ENCODE data around the gene CATSPER4. TPM values are rescaled to one million over a fixed set of nuclear protein-coding genes. Genes with fewer than 3 reads are reported as not detected.

CATSPER4 gene
- total and polyA plus RNA-seq, 2 of the 13 experiments (the other 11 are each of a cell fraction or from before 2014, with no cell fraction given): not detected

- TF ChIP-seq ZNF512B (CRISPR knock-in tag; IDR thresholded peaks at IDR 0.05; ENCODE audit: borderline replicate concordance) (no peak), MED1 (CRISPR knock-in tag; IDR thresholded peaks at IDR 0.05) (no peak)
These were observed 32.0 kb upstream of the CATSPER4 start (continued) for GRCh38 chr1:26158271-26158907.

GRCh38 chr1:26158908-26159742, 31.3 kb upstream of the CATSPER4 start, which contains the start of gene FAM110D:
FAM110D (plus strand) TSS chr1:26159079; CDS start chr1:26161292, 2,213 bp downstream.
- no peak within 1 kb of the TSS for H3K27ac ChIP-seq (ENCODE audit: extremely low read length, insufficient read depth, low read length)
- TF ChIP-seq ZNF484 (CRISPR knock-in tag; IDR thresholded peaks at IDR 0.05; ENCODE audit: borderline replicate concordance, low read depth) (no peak), ZNF652 (CRISPR knock-in tag; IDR thresholded peaks at IDR 0.05; ENCODE audit: borderline replicate concordance, low read depth) (0 out of 2 replicates have a peak, but pooled peaks have one; percentile 50)
- H3K79me2 ChIP-seq (ENCODE audit: insufficient read depth, low read length): no peaks in the 10 kb centered on the region
- in situ Hi-C loops (cut with HindIII; ENCODE audit: extremely low pct_ligation_motif_present, low pct_unique_long_range_greater_than_20kb): loop anchor here (10.0 kb wide), 1 partner anchor 54 kb away; no protein-coding TSS in a partner anchor
- FAIRE-seq (no peak), DNase-seq (ENCODE audit: low spot score) (no peak), ATAC-seq (no peak)
- H2AFZ ChIP-seq (ENCODE audit: low read length): no peak within 1 kb of the TSS
- H3K4me2 ChIP-seq (ENCODE audit: low read depth, low read length): no peak within 1 kb of the TSS
- H4K20me1 ChIP-seq (ENCODE audit: insufficient read depth, low read length): no peaks in the 10 kb centered on the region
- H3K27me3 ChIP-seq (ENCODE audit: control insufficient read depth in 1 of 2, insufficient read depth in 2 of 2, low read length in 2 of 2): peaks cover 14 to 69% of the 10 kb centered on the region in 2 experiments; a peak in 4 of 5 replicates
- no peak within 1 kb of the TSS for H3K9ac ChIP-seq (ENCODE audit: insufficient read depth, low read depth, low read length)
- peaks cover 30% of the 10 kb centered on the region for H3K4me1 ChIP-seq (ENCODE audit: insufficient read depth, low read length)
- POLR2A ChIA-PET: no interaction called here
- WGBS (ENCODE audit: low lambda C conversion rate): 8% methylated on average over 6 of the region's 6 CpGs
- intact Hi-C loops (cut with micrococcal nuclease; ENCODE audit: unreplicated experiment): no loop called here
- no peaks in the 10 kb centered on the region for H3K9me3 ChIP-seq (ENCODE audit: low read length)
- H3K36me3 ChIP-seq (replicated peaks in 1 of 2; ENCODE audit: control insufficient read depth in 1 of 2, insufficient read depth in 2 of 2, low read length in 2 of 2): no peaks in the 10 kb centered on the region
- no peak within 1 kb of the TSS for H3K4me3 ChIP-seq (replicated peaks in 1 of 3; ENCODE audit: insufficient read depth in 1 of 3, low read depth in 2 of 3, low read length in 3 of 3)
- BruUV-seq (replicated peaks): no TSS peak
- CTCF ChIA-PET (ENCODE audit: low intra/inter-chr PET ratio, low total read pairs): no interaction called here
